ENCODE results near the gene VAV3.
"Not testable (repeated sequence)": the region's sequence is repeated elsewhere in the genome, so short reads cannot be mapped to it uniquely, and the experiment has no call there.

VAV3 gene

GRCh38 chr1:107935396-107936064 lies 29.4 kb downstream of the VAV3 start:
- DNase-seq: no peak

GRCh38 chr1:107934578-107934977 lies 30.4 kb downstream of the VAV3 start:
- no peak for DNase-seq

GRCh38 chr1:107933736-107934135 lies 31.2 kb downstream of the VAV3 start:
- no peak for DNase-seq

GRCh38 chr1:107930292-107930691 lies 34.7 kb downstream of the VAV3 start:
- DNase-seq: no peak

- no peak for DNase-seq
These were observed 37.2 kb downstream of the VAV3 start for GRCh38 chr1:107927820-107928219.

GRCh38 chr1:107926436-107927080 lies 38.4 kb downstream of the VAV3 start:
- no peak for DNase-seq

- DNase-seq: no peak
These were observed 39.4 kb downstream of the VAV3 start for GRCh38 chr1:107925565-107925964.

GRCh38 chr1:107920999-107921398 lies 44.0 kb downstream of the VAV3 start:
- DNase-seq: no peak

- DNase-seq: no peak
These were observed 44.4 kb downstream of the VAV3 start for GRCh38 chr1:107920561-107920960.

- no peak for DNase-seq
These were observed 45.0 kb downstream of the VAV3 start for GRCh38 chr1:107919953-107920352.

GRCh38 chr1:107914119-107914765 lies 50.7 kb downstream of the VAV3 start:
- no peak for DNase-seq

GRCh38 chr1:107912656-107913055 lies 52.3 kb downstream of the VAV3 start:
- no peak for DNase-seq

- DNase-seq: no peak
These were observed 64.7 kb downstream of the VAV3 start for GRCh38 chr1:107900090-107900945.

- DNase-seq: no peak
These were observed 65.3 kb downstream of the VAV3 start for GRCh38 chr1:107899655-107900054.

GRCh38 chr1:107897438-107898345 lies 67.3 kb downstream of the VAV3 start:
- DNase-seq: no peak

GRCh38 chr1:107896936-107897335 lies 68.0 kb downstream of the VAV3 start:
- no peak for DNase-seq

GRCh38 chr1:107896401-107896800 lies 68.6 kb downstream of the VAV3 start:
- DNase-seq: no peak

GRCh38 chr1:107895403-107896191 lies 69.4 kb downstream of the VAV3 start:
- no peak for DNase-seq

- DNase-seq: no peak
These were observed 70.4 kb downstream of the VAV3 start for GRCh38 chr1:107894605-107895004.

GRCh38 chr1:107893350-107893749 lies 71.6 kb downstream of the VAV3 start:
- not testable (repeated sequence) for DNase-seq

- no peak for DNase-seq
These were observed 75.5 kb downstream of the VAV3 start for GRCh38 chr1:107889524-107889923.

Measured in activated naive CD4-positive, alpha-beta T cell (primary cell).